ENCODE measurements around the gene IGF2BP2. TPM values are rescaled to one million over a fixed set of nuclear protein-coding genes. Genes with fewer than 3 reads are reported as not detected.

IGF2BP2 gene
- total RNA-seq, 2 donors from 2014 or later = 143 to 162 TPM

DNA sequence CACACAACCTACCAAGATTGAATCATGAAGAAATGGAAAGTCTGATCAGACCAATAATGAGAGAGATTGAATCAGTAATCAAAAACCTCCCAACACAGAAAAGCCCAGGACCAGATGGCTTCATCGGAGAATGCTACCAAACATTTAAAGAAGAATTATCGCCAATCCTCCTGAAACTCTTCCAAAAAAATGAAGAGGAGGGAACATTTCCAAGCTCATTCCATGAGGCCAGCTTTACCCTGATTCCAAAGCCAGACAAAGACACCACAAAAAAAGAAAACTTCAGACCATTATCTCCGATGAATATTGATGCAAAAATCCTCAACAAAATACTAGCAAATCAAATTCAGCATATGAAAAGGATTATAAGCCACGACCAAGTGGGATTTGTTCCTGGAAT lies 144.6 kb downstream of the IGF2BP2 start:
- Histone ChIP-seq H3K36me3 (ENCODE audit: control insufficient read depth, insufficient read depth, low read length) (peaks cover 80% of the 10 kb centered on the region), H3K4me1 (ENCODE audit: control insufficient read depth, insufficient read depth, low read length) (no peaks in the 10 kb centered on the region), H3K9ac (ENCODE audit: extremely low read depth, low read length, poor library complexity, severe bottlenecking) (no peak overlapping the region), H3K9me3 (ENCODE audit: control insufficient read depth, low read length) (peaks cover 18% of the 10 kb centered on the region), H3K27me3 (ENCODE audit: control insufficient read depth, insufficient read depth, low read length, poor library complexity, severe bottlenecking) (no peaks in the 10 kb centered on the region), H3K4me3 (ENCODE audit: low read length) (no peak overlapping the region), H3K27ac (ENCODE audit: low read depth, low read length) (no peak overlapping the region)
- Mint-ChIP-seq H3K27ac (no peak overlapping the region), H3K36me3 (ENCODE audit: low read depth) (peaks cover 81% of the 10 kb centered on the region), H3K4me1 (peaks cover 3% of the 10 kb centered on the region), H3K4me3 (no peak overlapping the region), H3K27me3 (ENCODE audit: insufficient read depth) (no peaks in the 10 kb centered on the region), H3K9me3 (no peaks in the 10 kb centered on the region)
- 92 to 98% methylated on average over 3 to 4 of the region's 4 CpGs for WGBS, 2 experiments (ENCODE audit: insufficient coverage in 1 of 2, insufficient read length in 1 of 2)
- DNase-seq = no peak
- TF ChIP-seq, protein P1, sequence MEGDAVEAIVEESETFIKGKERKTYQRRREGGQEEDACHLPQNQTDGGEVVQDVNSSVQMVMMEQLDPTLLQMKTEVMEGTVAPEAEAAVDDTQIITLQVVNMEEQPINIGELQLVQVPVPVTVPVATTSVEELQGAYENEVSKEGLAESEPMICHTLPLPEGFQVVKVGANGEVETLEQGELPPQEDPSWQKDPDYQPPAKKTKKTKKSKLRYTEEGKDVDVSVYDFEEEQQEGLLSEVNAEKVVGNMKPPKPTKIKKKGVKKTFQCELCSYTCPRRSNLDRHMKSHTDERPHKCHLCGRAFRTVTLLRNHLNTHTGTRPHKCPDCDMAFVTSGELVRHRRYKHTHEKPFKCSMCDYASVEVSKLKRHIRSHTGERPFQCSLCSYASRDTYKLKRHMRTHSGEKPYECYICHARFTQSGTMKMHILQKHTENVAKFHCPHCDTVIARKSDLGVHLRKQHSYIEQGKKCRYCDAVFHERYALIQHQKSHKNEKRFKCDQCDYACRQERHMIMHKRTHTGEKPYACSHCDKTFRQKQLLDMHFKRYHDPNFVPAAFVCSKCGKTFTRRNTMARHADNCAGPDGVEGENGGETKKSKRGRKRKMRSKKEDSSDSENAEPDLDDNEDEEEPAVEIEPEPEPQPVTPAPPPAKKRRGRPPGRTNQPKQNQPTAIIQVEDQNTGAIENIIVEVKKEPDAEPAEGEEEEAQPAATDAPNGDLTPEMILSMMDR (conservative IDR thresholded peaks at IDR 0.05) = no peak

DNA sequence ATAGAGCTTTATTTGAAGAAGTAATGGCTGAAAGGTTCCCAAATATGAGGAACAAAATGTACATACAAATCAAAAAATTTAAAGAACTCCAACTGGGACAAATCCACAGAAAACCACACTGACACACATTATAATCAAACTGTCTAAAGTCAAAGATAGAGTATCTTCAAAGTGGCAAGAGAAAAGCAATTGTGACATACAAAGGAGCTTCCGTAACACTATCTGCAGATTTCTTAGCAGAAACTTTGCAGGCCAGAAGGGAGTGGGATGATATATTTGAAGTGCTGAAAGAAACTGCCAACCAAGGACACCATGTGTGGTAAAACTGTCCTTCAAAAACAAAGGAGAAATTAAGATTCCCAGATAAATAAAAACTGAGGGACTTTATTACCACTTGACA lies 146.8 kb downstream of the IGF2BP2 start:
- no peak overlapping the region for H3K4me3 Mint-ChIP-seq
- H3K9me3 ChIP-seq (ENCODE audit: control insufficient read depth, low read length) = peaks cover 18% of the 10 kb centered on the region
- no peak overlapping the region for H3K27ac ChIP-seq (ENCODE audit: low read depth, low read length)
- no peaks in the 10 kb centered on the region for H3K27me3 ChIP-seq (ENCODE audit: control insufficient read depth, insufficient read depth, low read length, poor library complexity, severe bottlenecking)
- TF ChIP-seq, protein P1 (conservative IDR thresholded peaks at IDR 0.05) = no peak
- H3K4me3 ChIP-seq (ENCODE audit: low read length) = no peak overlapping the region
- no peaks in the 10 kb centered on the region for H3K27me3 Mint-ChIP-seq (ENCODE audit: insufficient read depth)
- no peaks in the 10 kb centered on the region for H3K9me3 Mint-ChIP-seq
- H3K4me1 Mint-ChIP-seq = peaks cover 3% of the 10 kb centered on the region
- H3K4me1 ChIP-seq (ENCODE audit: control insufficient read depth, insufficient read depth, low read length) = no peaks in the 10 kb centered on the region
- no peak overlapping the region for H3K27ac Mint-ChIP-seq
- H3K36me3 ChIP-seq (ENCODE audit: control insufficient read depth, insufficient read depth, low read length) = peaks cover 80% of the 10 kb centered on the region
- 67 to 68% methylated on average over 1 of the region's 1 CpG for WGBS, 2 experiments (ENCODE audit: insufficient coverage in 1 of 2, insufficient read length in 1 of 2)
- H3K36me3 Mint-ChIP-seq (ENCODE audit: low read depth) = peaks cover 79% of the 10 kb centered on the region
- DNase-seq = no peak
- H3K9ac ChIP-seq (ENCODE audit: extremely low read depth, low read length, poor library complexity, severe bottlenecking) = no peak overlapping the region

DNA sequence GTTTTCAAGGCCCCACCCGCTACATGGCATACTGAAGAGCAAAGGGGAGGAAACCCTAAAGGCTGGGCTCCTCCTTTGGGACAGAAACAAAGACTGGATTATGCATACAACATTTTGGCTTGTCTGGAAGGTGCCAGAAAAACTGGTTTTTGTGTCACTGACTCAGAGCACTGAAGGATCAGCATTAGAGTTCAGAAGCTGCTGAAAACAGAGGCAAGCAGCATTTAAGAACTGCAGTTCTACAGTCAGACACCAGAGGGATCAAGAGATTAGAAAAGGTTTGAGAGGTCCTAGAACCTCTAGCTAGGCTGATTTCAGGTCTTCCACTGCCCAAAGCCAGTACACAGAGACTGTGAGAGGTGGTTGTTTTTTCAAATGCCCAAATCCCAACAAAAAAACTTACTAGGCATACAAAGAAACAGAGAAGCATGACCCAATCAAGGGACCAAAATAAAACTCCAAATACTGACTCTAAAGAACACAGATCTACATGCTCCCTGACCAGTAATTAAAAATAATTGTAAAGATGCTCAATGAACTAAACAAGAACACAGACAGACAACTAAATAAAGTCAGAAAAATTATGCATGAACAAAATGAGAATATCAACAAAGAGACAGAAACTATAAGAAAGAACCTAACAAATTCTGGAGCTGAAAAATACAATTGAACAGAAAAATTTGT lies 147.6 kb downstream of the IGF2BP2 start:
- Mint-ChIP-seq H3K4me1 (peaks cover 3% of the 10 kb centered on the region), H3K36me3 (ENCODE audit: low read depth) (peaks cover 79% of the 10 kb centered on the region), H3K27me3 (ENCODE audit: insufficient read depth) (no peaks in the 10 kb centered on the region), H3K4me3 (no peak overlapping the region), H3K9me3 (no peaks in the 10 kb centered on the region), H3K27ac (no peak overlapping the region)
- DNase-seq = peak; percentile 71
- Histone ChIP-seq H3K9me3 (ENCODE audit: control insufficient read depth, low read length) (peaks cover 18% of the 10 kb centered on the region), H3K4me1 (ENCODE audit: control insufficient read depth, insufficient read depth, low read length) (no peaks in the 10 kb centered on the region), H3K4me3 (ENCODE audit: low read length) (no peak overlapping the region), H3K27me3 (ENCODE audit: control insufficient read depth, insufficient read depth, low read length, poor library complexity, severe bottlenecking) (no peaks in the 10 kb centered on the region), H3K27ac (ENCODE audit: low read depth, low read length) (no peak overlapping the region), H3K36me3 (ENCODE audit: control insufficient read depth, insufficient read depth, low read length) (peaks cover 80% of the 10 kb centered on the region), H3K9ac (ENCODE audit: extremely low read depth, low read length, poor library complexity, severe bottlenecking) (no peak overlapping the region)
- TF ChIP-seq, protein P1 (conservative IDR thresholded peaks at IDR 0.05) = peak; percentile 83
- WGBS, 2 experiments (ENCODE audit: insufficient coverage in 1 of 2, insufficient read length in 1 of 2) = 98 to 100% methylated on average over 1 of the region's 1 CpG

All from endodermal cell (in vitro differentiated cells).